Measurements from ENCODE around the gene CFAP47.
"Not testable (repeated sequence)": the region's sequence is repeated elsewhere in the genome, so short reads cannot be mapped to it uniquely, and the experiment has no call there.

Gene CFAP47

GRCh38 chrX:36062778-36063177, 143.2 kb downstream of the CFAP47 start:
- Histone ChIP-seq H4K8ac (ENCODE audit: low read length) (no peak overlapping the region), H2BK5ac (ENCODE audit: low read depth, low read length, poor library complexity, severe bottlenecking) (no peak overlapping the region), H2AFZ (ENCODE audit: low read depth, low read length) (no peak overlapping the region), H2AK5ac (ENCODE audit: low read length, severe bottlenecking) (no peak overlapping the region), H3K9ac (ENCODE audit: low read length) (no peak overlapping the region), H3K79me1 (replicated peaks; ENCODE audit: low read length, poor library complexity, severe bottlenecking) (no peaks in the 10 kb centered on the region), H3K4me1 (ENCODE audit: control insufficient read depth, insufficient read depth, low read depth, low read length) (no peaks in the 10 kb centered on the region), H2BK120ac (ENCODE audit: low read depth, low read length) (no peak overlapping the region), H3K4me3 (ENCODE audit: insufficient read depth in 1 of 2, low read depth in 1 of 2, low read length in 2 of 2) (no peak overlapping the region), H3K36me3 (ENCODE audit: control insufficient read depth in 1 of 2, insufficient read depth in 2 of 2, low read depth in 1 of 2, low read length in 2 of 2) (no peaks in the 10 kb centered on the region), H3K4ac (ENCODE audit: low read depth in 1 of 2, low read length in 2 of 2) (no peak overlapping the region), H3K27me3 (ENCODE audit: control insufficient read depth in 1 of 2, insufficient read depth in 1 of 2, low read length in 2 of 2) (no peaks in the 10 kb centered on the region), H3K23ac (ENCODE audit: low read length in 2 of 2) (no peak overlapping the region), H3K14ac (ENCODE audit: low read length in 2 of 2) (no peak overlapping the region), H4K91ac (ENCODE audit: low read length) (no peak overlapping the region), H3K4me2 (ENCODE audit: low read length, poor library complexity, severe bottlenecking) (no peak overlapping the region), H2BK15ac (ENCODE audit: low read depth, poor library complexity, severe bottlenecking) (no peak overlapping the region), H3K27ac (ENCODE audit: low read length, poor library complexity, severe bottlenecking) (no peak overlapping the region), H3K9me3 (ENCODE audit: control insufficient read depth, low read length) (no peaks in the 10 kb centered on the region), H3K18ac (ENCODE audit: low read depth in 1 of 2, low read length in 2 of 2) (no peak overlapping the region), H2BK12ac (ENCODE audit: low read length in 2 of 2) (no peak overlapping the region)
- DNase-seq: no peak
- WGBS: 93% methylated on average over 3 of the region's 3 CpGs

GRCh38 chrX:36071061-36071460, 151.5 kb downstream of the CFAP47 start:
- Histone ChIP-seq H3K4me3 (ENCODE audit: insufficient read depth in 1 of 2, low read depth in 1 of 2, low read length in 2 of 2) (no peak overlapping the region), H3K9me3 (ENCODE audit: control insufficient read depth, low read length) (no peaks in the 10 kb centered on the region), H2BK120ac (ENCODE audit: low read depth, low read length) (no peak overlapping the region), H3K27me3 (ENCODE audit: control insufficient read depth in 1 of 2, insufficient read depth in 1 of 2, low read length in 2 of 2) (no peaks in the 10 kb centered on the region), H2AFZ (ENCODE audit: low read depth, low read length) (no peak overlapping the region), H3K79me1 (replicated peaks; ENCODE audit: low read length, poor library complexity, severe bottlenecking) (no peaks in the 10 kb centered on the region), H4K8ac (ENCODE audit: low read length) (no peak overlapping the region), H3K18ac (ENCODE audit: low read depth in 1 of 2, low read length in 2 of 2) (no peak overlapping the region), H3K23ac (ENCODE audit: low read length in 2 of 2) (no peak overlapping the region), H2AK5ac (ENCODE audit: low read length, severe bottlenecking) (no peak overlapping the region), H3K9ac (ENCODE audit: low read length) (no peak overlapping the region), H3K14ac (ENCODE audit: low read length in 2 of 2) (no peak overlapping the region), H3K27ac (ENCODE audit: low read length, poor library complexity, severe bottlenecking) (no peak overlapping the region), H3K4me2 (ENCODE audit: low read length, poor library complexity, severe bottlenecking) (no peak overlapping the region), H3K4me1 (ENCODE audit: control insufficient read depth, insufficient read depth, low read depth, low read length) (no peaks in the 10 kb centered on the region), H3K4ac (ENCODE audit: low read depth in 1 of 2, low read length in 2 of 2) (no peak overlapping the region), H4K91ac (ENCODE audit: low read length) (no peak overlapping the region), H2BK12ac (ENCODE audit: low read length in 2 of 2) (no peak overlapping the region), H2BK15ac (ENCODE audit: low read depth, poor library complexity, severe bottlenecking) (no peak overlapping the region), H2BK5ac (ENCODE audit: low read depth, low read length, poor library complexity, severe bottlenecking) (no peak overlapping the region), H3K36me3 (ENCODE audit: control insufficient read depth in 1 of 2, insufficient read depth in 2 of 2, low read depth in 1 of 2, low read length in 2 of 2) (no peaks in the 10 kb centered on the region)
- WGBS: no CpG with 5 or more reads among the region's 2 CpGs
- DNase-seq: no peak

- WGBS: 100% methylated on average over 5 of the region's 5 CpGs
- H4K91ac ChIP-seq (ENCODE audit: low read length); H3K4me3 ChIP-seq (ENCODE audit: insufficient read depth in 1 of 2, low read depth in 1 of 2, low read length in 2 of 2); DNase-seq; H2BK5ac ChIP-seq (ENCODE audit: low read depth, low read length, poor library complexity, severe bottlenecking); H3K36me3 ChIP-seq (ENCODE audit: control insufficient read depth in 1 of 2, insufficient read depth in 2 of 2, low read depth in 1 of 2, low read length in 2 of 2); H2BK120ac ChIP-seq (ENCODE audit: low read depth, low read length); H3K27ac ChIP-seq (ENCODE audit: low read length, poor library complexity, severe bottlenecking); H3K4me2 ChIP-seq (ENCODE audit: low read length, poor library complexity, severe bottlenecking); H3K23ac ChIP-seq (ENCODE audit: low read length in 2 of 2); H3K9ac ChIP-seq (ENCODE audit: low read length); H3K18ac ChIP-seq (ENCODE audit: low read depth in 1 of 2, low read length in 2 of 2); H4K8ac ChIP-seq (ENCODE audit: low read length); H3K27me3 ChIP-seq (ENCODE audit: control insufficient read depth in 1 of 2, insufficient read depth in 1 of 2, low read length in 2 of 2); H3K9me3 ChIP-seq (ENCODE audit: control insufficient read depth, low read length); H3K4ac ChIP-seq (ENCODE audit: low read depth in 1 of 2, low read length in 2 of 2); H2BK12ac ChIP-seq (ENCODE audit: low read length in 2 of 2); H3K4me1 ChIP-seq (ENCODE audit: control insufficient read depth, insufficient read depth, low read depth, low read length); H3K14ac ChIP-seq (ENCODE audit: low read length in 2 of 2); H2AK5ac ChIP-seq (ENCODE audit: low read length, severe bottlenecking); H2AFZ ChIP-seq (ENCODE audit: low read depth, low read length); H3K79me1 ChIP-seq (replicated peaks; ENCODE audit: low read length, poor library complexity, severe bottlenecking); H2BK15ac ChIP-seq (ENCODE audit: low read depth, poor library complexity, severe bottlenecking): not testable (repeated sequence)
Measured at GRCh38 chrX:36075009-36075408, 155.5 kb downstream of the CFAP47 start.

- H3K79me1 ChIP-seq (replicated peaks; ENCODE audit: low read length, poor library complexity, severe bottlenecking): no peaks in the 10 kb centered on the region
- DNase-seq: no peak
- WGBS: no CpG with 5 or more reads among the region's 1 CpG
- H3K4ac ChIP-seq (ENCODE audit: low read depth in 1 of 2, low read length in 2 of 2): no peak overlapping the region
- H2BK120ac ChIP-seq (ENCODE audit: low read depth, low read length): no peak overlapping the region
- no peaks in the 10 kb centered on the region for H3K36me3 ChIP-seq (ENCODE audit: control insufficient read depth in 1 of 2, insufficient read depth in 2 of 2, low read depth in 1 of 2, low read length in 2 of 2)
- H2BK5ac ChIP-seq (ENCODE audit: low read depth, low read length, poor library complexity, severe bottlenecking): no peak overlapping the region
- H4K91ac ChIP-seq (ENCODE audit: low read length): no peak overlapping the region
- no peak overlapping the region for H3K9ac ChIP-seq (ENCODE audit: low read length)
- no peaks in the 10 kb centered on the region for H3K27me3 ChIP-seq (ENCODE audit: control insufficient read depth in 1 of 2, insufficient read depth in 1 of 2, low read length in 2 of 2)
- H3K4me2 ChIP-seq (ENCODE audit: low read length, poor library complexity, severe bottlenecking): no peak overlapping the region
- no peaks in the 10 kb centered on the region for H3K4me1 ChIP-seq (ENCODE audit: control insufficient read depth, insufficient read depth, low read depth, low read length)
- H3K27ac ChIP-seq (ENCODE audit: low read length, poor library complexity, severe bottlenecking): no peak overlapping the region
- H3K18ac ChIP-seq (ENCODE audit: low read depth in 1 of 2, low read length in 2 of 2): no peak overlapping the region
- H2AK5ac ChIP-seq (ENCODE audit: low read length, severe bottlenecking): no peak overlapping the region
- no peak overlapping the region for H2BK15ac ChIP-seq (ENCODE audit: low read depth, poor library complexity, severe bottlenecking)
- H3K4me3 ChIP-seq (ENCODE audit: insufficient read depth in 1 of 2, low read depth in 1 of 2, low read length in 2 of 2): no peak overlapping the region
- H3K23ac ChIP-seq (ENCODE audit: low read length in 2 of 2): no peak overlapping the region
- no peak overlapping the region for H4K8ac ChIP-seq (ENCODE audit: low read length)
- no peak overlapping the region for H2BK12ac ChIP-seq (ENCODE audit: low read length in 2 of 2)
- no peaks in the 10 kb centered on the region for H3K9me3 ChIP-seq (ENCODE audit: control insufficient read depth, low read length)
- H2AFZ ChIP-seq (ENCODE audit: low read depth, low read length): no peak overlapping the region
- H3K14ac ChIP-seq (ENCODE audit: low read length in 2 of 2): no peak overlapping the region
Measured at GRCh38 chrX:36083256-36083655, 163.7 kb downstream of the CFAP47 start.

Measured in mesenchymal stem cell (in vitro differentiated cells and primary cell).